HG03196 (cell line): ENCODE data around the gene LDAH.
"Not testable (repeated sequence)": the region's sequence is repeated elsewhere in the genome, so short reads cannot be mapped to it uniquely, and the experiment has no call there.

Experiments used
- ATAC-seq: cut with Tn5 transposase; IDR thresholded peaks from one replicate; pipeline ENCODE4 v1.9.1; 2021; ENCODE audit not compliant: unreplicated experiment

The LDAH gene

GRCh38 chr2:20724500-20725053 lies 98.3 kb downstream of the LDAH start:
- ATAC-seq: no peak

GRCh38 chr2:20723543-20723942 lies 99.4 kb downstream of the LDAH start:
- ATAC-seq: no peak

GRCh38 chr2:20722592-20723240 lies 100.2 kb downstream of the LDAH start:
- ATAC-seq: no peak

DNA sequence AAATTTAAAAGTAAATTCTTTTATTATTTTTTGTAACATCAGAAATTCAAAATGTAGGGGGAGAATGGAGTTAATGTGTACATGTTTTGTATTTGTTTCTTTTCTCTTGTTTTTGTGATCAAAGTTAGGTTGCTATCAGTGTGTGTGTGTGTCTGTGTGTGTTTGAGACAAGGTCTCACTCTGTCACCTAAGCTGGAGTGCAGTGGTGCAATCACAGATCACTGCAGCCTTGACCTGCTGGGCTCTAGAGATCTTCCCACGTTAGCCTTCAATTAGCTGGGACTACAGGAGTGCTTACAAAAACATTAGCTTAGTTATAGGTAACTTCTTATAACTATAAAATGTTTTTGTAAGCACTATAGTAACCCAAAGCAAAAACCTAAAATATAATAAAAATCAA lies 105.3 kb downstream of the LDAH start:
- ATAC-seq: no peak

- ATAC-seq: not testable (repeated sequence)
These were observed 106.7 kb downstream of the LDAH start for GRCh38 chr2:20716164-20716563.

- ATAC-seq: not testable (repeated sequence)
These were observed 108.5 kb downstream of the LDAH start for GRCh38 chr2:20714412-20714811.

GRCh38 chr2:20713585-20713984 lies 109.3 kb downstream of the LDAH start:
- not testable (repeated sequence) for ATAC-seq

DNA sequence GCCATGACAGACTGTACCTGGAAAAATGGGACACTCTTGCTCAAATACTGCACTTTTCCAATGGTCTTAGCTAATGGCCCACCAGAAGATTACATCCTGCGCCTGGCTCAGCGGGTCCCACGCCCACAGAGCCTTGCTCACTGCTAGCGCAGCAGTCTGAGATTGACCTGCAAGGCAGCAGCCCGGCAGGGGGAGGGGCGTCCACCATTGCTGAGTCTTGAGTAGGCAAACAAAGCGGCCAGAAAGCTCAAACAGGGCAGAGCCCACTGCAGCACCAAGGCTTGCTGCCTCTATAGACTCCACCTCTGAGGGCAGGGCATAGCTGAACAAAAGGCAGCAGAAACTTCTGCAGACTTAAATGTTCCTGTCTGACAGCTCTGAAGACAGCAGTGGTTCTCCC lies 111.3 kb downstream of the LDAH start:
- not testable (repeated sequence) for ATAC-seq

DNA sequence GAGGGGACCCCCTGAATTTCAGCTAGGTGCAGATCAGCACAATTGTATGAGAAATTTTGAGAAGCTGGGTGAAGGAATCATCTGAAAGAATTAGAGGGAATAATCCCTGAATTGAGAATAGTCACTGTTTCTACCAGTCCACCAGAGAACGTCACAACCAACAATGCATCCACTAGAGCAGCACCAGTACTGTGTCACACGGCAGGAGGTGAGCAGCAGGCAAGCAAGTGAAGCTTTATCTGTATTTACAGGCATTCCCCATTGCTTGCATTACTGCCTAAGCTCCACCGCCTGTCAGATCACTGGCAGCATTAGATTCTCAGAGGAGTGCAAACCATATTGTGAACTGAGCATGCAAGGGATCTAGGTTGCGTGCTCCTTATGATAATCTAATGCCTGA lies 115.3 kb downstream of the LDAH start:
- ATAC-seq: no peak

GRCh38 chr2:20706786-20707185 lies 116.1 kb downstream of the LDAH start:
- ATAC-seq: no peak

- no peak for ATAC-seq
These were observed 116.7 kb downstream of the LDAH start for GRCh38 chr2:20706217-20706616.

DNA sequence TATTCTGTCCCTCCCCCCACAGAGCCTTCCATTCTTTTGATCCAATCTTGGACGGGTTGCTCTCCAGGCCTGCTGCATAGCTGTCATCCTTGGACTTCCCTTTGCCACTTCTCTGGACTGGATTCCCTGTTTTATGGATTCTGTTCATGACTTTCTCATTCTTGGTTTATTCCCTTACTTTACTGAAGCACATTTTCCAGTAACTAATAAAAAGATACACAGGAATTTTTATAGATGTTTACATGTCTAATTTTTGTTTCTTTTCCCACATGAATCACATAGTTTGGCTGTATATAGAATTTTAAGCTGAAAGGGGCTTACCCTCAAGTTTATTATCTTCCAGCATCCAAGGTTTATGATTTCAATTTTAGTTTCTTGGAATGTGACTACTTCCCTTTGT lies 118.0 kb downstream of the LDAH start:
- ATAC-seq: no peak

DNA sequence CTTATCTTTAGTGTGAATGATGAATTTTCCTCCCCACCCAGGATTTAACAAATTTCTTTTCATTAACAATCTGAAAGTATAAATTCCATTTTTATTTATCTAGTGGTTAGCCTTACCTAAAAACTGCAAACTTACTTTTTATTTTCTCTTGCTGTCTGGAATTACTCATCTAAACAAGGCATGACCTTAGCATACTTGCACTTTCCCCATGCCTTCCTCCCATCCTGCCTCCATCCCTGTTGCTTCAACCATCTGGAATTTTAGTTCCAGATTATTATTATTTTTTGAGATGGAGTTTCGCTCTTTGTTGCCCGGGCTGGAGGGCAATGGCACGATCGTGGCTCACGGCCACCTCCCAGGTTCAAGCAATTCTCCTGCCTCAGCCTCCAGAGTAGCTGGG lies 120.3 kb downstream of the LDAH start:
- ATAC-seq: no peak

GRCh38 chr2:20698916-20699613 lies 123.8 kb downstream of the LDAH start:
- ATAC-seq: no peak

DNA sequence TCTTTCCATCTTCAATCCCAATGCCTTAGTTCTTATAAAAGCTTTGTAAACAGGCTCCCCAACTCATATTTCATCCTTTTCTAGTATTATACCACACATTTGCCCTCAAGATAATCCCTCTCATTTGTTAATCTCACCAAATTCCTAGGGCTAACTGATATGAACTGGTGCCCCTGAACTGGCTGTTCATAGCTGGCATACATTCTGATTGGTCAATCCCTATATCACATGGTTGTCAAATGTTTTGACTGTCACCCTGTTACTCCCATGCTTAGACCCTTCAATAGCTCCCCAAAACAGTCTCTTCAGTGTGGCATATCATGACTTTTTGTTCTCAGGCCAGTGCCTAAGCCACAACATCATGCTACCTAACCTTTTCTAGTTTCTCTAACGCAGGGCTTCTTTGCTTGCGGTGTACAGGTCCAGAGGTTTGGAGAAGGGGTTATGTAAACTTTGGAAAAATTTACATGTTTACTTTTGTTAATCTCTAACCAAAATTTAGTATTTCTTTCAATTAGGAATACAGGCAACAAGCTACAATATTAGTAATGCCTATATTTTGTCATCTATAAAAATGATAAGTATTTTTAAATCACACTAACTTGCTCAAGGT lies 125.5 kb downstream of the LDAH start:
- ATAC-seq: no peak

DNA sequence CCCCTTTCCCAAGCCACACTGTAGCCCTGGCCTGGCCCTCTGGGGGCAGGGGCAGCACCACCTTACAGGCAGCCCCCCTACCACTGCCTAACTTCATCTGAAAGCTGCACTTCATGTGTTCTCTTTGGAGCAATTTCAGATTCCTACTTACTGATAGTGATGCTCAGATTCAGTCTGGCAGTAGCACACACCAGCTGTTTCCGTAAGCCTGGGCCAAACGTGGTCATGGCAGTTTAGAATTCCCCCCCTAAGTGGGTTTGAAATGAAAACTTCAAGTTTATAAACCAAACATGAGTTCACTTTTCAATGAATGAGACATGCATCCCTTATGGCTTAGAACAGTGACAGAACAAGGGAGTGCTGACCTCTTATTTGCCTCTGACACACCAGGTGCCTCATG lies 126.5 kb downstream of the LDAH start:
- no peak for ATAC-seq

GRCh38 chr2:20693317-20693716 lies 129.6 kb downstream of the LDAH start:
- no peak for ATAC-seq

GRCh38 chr2:20692081-20692480 lies 130.8 kb downstream of the LDAH start:
- no peak for ATAC-seq

- no peak for ATAC-seq
These were observed 131.7 kb downstream of the LDAH start for GRCh38 chr2:20691076-20691734.

DNA sequence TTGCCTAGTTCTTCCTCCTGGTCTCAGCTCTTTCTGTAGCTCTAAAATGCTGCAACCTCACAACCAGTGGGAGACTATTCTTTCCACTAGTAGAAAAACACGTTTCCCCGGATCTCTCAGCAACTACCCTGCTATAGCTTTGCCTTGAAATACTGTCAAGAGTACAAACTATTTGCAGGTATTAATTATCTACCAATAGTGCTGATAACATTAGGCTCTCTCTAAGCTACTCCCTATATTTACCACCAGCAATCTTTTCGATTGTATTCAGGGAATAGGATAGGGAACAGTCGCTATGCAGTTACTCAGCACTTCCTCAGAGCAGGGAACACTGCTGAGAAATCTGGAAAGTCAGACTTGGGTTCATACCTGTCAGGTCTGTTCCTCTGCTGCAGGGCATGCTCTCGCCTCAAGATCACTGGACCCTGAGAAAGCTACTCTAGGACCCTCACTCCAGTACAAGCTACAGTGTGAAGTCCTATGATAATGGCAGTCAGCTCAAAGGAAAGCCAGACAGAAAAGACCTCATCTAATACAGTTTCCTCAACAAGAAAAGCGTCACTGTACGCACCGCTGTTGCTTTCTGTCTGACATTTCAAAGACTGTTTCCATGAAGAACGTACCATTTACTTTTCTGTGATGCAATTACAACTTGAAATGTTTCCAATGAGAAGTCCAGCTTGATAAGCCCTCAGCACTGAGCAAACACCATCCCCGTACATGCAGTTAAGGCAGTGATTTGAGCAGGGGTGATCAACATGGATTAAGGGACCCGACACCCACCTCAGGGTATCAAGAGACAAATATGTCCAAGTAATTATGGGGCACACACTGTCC lies 133.3 kb downstream of the LDAH start:
- ATAC-seq: no peak
